Prostate gland (tissue), 2 donors: ENCODE data around the gene SORBS1. TPM values are rescaled to one million over a fixed set of nuclear protein-coding genes. Genes with fewer than 3 reads are reported as not detected.

Source experiments
- DNase-seq: peaks from one replicate; pipeline ENCODE4 v3.0.0-alpha.2; 2019; ENCODE audit warnings: low spot score
- H3K27ac ChIP-seq, 2 donors: fragments of 200-600 bp; sonication (generic); 2 replicates each; pipeline ENCODE4 v1.5.1; 2017 to 2019
- H3K27me3 ChIP-seq: fragments of 200-600 bp; sonication (generic); replicated peaks from 2 replicates; pipeline ENCODE4 v1.5.1; 2019; ENCODE audit not compliant: insufficient read depth
- H3K36me3 ChIP-seq, 2 donors: fragments of 200-600 bp; sonication (generic); 1 replicate in 1 of 2; 2 replicates in 1 of 2; pipeline versions ENCODE4 v1.5.1 to v1.8.1; 2017 to 2019
- H3K4me1 ChIP-seq: fragments of 200-600 bp; sonication (generic); replicated peaks from 2 replicates; pipeline ENCODE4 v1.5.1; 2019
- H3K4me3 ChIP-seq, 2 donors: fragments of 200-600 bp; sonication (generic); 2 replicates each; pipeline ENCODE4 v1.5.1; 2017 to 2019
- H3K9me3 ChIP-seq: fragments of 200-600 bp; sonication (generic); 2 replicates; pipeline ENCODE4 v1.5.1; 2017
- POLR2A ChIP-seq: fragments of 450-650 bp; IDR thresholded peaks from one replicate; pipeline ENCODE4 v1.6.1; 2016; ENCODE audit warnings: antibody characterized with exemption, mild to moderate bottlenecking
- POLR2AphosphoS5 ChIP-seq: sonication (generic); formaldehyde crosslinking; IDR thresholded peaks from one replicate; pipeline ENCODE4 v1.6.1; 2017; ENCODE audit warnings: antibody characterized with exemption
- WGBS: methylation state at CpG from one replicate; pipeline ENCODE4 v1.1.5; 2018; 5-methylcytosine and 5-hydroxymethylcytosine counted together
- intact Hi-C: fragments of 100-400 bp; cut with DNase I; formaldehyde crosslinking; loops from one replicate; pipeline ENCODE4 v1.14.2; 2022
- total RNA-seq, 2 donors: library from RNA; depleted of rRNA; stranded (reverse); fragments of >200 nt; gene quantifications; one replicate each; pipeline ENCODE4 v1.1.0, GENCODE V29; 2016
- TF ChIP-seq, protein P1 (sequence below), 4 experiments: fragments of 200-600 bp in 2 of 4; fragments of 450-650 bp in 2 of 4; sonication (generic) in 2 of 4; IDR thresholded peaks; 1 replicate in 3 of 4; 2 replicates in 1 of 4; pipeline ENCODE4 v1.5.1; 2016 to 2019; ENCODE audit warnings: antibody characterized with exemption in 4 of 4, mild to moderate bottlenecking in 2 of 4, moderate library complexity in 2 of 4

SORBS1 gene
- total RNA-seq, 2 donors from 2014 or later = 84.6 to 189 TPM

DNA sequence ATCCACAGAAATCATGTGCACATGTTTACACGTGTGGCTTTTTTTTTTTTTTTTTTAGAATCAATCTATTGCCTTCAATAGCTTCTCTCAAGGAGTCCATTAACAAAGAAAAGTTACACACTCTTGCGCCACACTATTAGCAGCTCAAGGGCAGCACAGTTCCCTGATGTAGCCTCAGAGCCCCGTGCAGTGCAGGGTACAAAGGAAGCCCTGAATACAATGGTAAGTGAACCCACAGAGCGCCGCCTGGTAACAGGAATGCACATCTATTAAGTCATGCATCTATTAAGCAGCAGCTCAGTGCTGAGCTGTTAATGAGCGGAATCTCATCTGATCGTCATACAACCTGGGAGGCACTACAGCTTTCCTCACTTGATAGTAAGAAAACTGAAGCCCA is 156.7 kb downstream of the SORBS1 start:
- 89% methylated on average over 7 of the region's 7 CpGs for WGBS
- Histone ChIP-seq H3K4me3 (no peak overlapping the region), H3K27me3 (no peaks in the 10 kb centered on the region), H3K27ac (no peak overlapping the region), H3K9me3 (no peaks in the 10 kb centered on the region), H3K36me3 (no peaks in the 10 kb centered on the region), H3K4me1 (no peaks in the 10 kb centered on the region)
- intact Hi-C loops = no loop called here
- TF ChIP-seq, protein P1, sequence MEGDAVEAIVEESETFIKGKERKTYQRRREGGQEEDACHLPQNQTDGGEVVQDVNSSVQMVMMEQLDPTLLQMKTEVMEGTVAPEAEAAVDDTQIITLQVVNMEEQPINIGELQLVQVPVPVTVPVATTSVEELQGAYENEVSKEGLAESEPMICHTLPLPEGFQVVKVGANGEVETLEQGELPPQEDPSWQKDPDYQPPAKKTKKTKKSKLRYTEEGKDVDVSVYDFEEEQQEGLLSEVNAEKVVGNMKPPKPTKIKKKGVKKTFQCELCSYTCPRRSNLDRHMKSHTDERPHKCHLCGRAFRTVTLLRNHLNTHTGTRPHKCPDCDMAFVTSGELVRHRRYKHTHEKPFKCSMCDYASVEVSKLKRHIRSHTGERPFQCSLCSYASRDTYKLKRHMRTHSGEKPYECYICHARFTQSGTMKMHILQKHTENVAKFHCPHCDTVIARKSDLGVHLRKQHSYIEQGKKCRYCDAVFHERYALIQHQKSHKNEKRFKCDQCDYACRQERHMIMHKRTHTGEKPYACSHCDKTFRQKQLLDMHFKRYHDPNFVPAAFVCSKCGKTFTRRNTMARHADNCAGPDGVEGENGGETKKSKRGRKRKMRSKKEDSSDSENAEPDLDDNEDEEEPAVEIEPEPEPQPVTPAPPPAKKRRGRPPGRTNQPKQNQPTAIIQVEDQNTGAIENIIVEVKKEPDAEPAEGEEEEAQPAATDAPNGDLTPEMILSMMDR (IDR thresholded peaks at IDR 0.05) = no peak
- TF ChIP-seq POLR2A (no peak), POLR2AphosphoS5 (no peak)
- DNase-seq = no peak

DNA sequence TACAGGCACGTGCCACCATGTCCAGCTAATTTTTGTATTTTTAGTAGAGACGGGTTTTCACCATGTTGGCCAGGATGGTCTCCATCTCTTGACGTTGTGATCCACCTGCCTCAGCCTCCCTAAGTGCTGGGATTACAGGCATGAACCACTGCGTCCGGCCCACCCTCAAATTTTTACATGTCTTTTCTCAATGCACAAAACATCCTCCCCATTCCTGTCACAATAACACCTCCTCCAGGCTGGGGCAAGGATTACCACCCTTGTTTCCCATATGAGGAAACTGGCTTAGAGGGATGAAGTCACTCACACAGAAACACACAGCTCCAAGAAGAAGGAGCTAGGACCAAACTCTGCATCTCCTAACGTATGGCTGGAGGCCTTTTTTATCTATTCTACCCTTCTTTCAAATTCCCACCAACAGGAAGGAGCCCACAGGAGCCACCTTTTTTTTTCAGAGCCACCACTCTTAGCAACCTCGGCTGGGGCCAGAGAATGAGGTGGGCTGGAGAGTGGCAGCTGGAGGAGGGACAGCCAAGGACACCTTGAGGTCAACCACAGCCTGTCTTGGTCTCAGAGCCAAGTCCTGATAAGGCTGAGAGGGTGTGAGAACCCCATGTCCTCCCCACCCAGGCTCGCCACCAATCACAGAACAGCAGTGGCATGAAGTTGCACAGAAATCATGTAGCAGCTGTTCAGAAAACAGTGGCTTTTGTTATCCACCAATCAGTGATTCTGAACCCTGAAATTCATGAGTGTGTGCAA is 157.3 kb downstream of the SORBS1 start:
- H3K27me3 ChIP-seq = no peaks in the 10 kb centered on the region
- intact Hi-C loops = no loop called here
- TF ChIP-seq, protein P1 (IDR thresholded peaks at IDR 0.05) = no peak
- TF ChIP-seq POLR2A = no peak
- TF ChIP-seq POLR2AphosphoS5 = no peak
- no peaks in the 10 kb centered on the region for H3K36me3 ChIP-seq
- WGBS = 89% methylated on average over 8 of the region's 8 CpGs
- no peaks in the 10 kb centered on the region for H3K4me1 ChIP-seq
- H3K27ac ChIP-seq = no peak overlapping the region
- no peak overlapping the region for H3K4me3 ChIP-seq
- no peaks in the 10 kb centered on the region for H3K9me3 ChIP-seq
- DNase-seq = no peak

DNA sequence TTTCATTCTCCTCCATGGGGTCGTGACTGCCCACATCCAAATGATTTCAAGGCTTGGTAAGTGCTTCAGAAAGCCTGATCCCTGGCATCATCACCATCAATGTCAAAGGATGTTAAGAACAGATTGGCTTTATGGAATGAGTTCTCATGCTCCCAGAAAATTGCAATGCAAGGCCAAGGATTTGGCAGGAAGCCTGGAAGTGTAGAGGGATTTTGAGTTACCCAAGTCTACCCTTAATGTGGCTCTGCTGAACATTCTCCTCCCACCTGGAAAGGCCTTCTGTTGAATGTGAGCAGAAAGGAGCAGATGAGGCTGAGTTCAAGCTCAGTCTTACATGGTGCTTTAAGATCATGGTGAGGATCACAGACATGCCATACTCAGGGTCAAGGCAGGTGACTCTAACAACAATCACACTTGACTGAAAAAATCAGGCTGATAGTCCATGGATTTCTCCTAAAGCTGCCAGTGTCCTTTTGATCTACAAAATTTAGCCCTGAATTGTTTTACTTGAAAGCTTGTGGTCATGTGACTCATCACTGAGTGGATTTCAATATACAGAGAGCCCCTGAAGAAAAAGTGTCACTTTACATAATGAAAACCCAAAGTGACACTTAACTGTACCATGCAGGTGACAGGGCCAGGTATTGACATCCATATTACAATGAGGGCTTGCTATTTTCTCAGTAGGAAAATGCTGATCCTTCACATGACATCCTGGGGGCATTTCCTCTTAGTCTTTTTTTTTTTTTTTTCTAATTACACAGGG is 159.3 kb downstream of the SORBS1 start:
- H3K27ac ChIP-seq = no peak overlapping the region
- TF ChIP-seq POLR2A = no peak
- no peak for TF ChIP-seq POLR2AphosphoS5
- TF ChIP-seq, protein P1 (IDR thresholded peaks at IDR 0.05) = no peak
- 58% methylated on average over 1 of the region's 1 CpG for WGBS
- no peaks in the 10 kb centered on the region for H3K9me3 ChIP-seq
- H3K36me3 ChIP-seq = peaks cover 0 to 5% of the 10 kb centered on the region in 2 donors
- intact Hi-C loops = no loop called here
- H3K27me3 ChIP-seq = no peaks in the 10 kb centered on the region
- H3K4me1 ChIP-seq = no peaks in the 10 kb centered on the region
- no peak for DNase-seq
- no peak overlapping the region for H3K4me3 ChIP-seq

DNA sequence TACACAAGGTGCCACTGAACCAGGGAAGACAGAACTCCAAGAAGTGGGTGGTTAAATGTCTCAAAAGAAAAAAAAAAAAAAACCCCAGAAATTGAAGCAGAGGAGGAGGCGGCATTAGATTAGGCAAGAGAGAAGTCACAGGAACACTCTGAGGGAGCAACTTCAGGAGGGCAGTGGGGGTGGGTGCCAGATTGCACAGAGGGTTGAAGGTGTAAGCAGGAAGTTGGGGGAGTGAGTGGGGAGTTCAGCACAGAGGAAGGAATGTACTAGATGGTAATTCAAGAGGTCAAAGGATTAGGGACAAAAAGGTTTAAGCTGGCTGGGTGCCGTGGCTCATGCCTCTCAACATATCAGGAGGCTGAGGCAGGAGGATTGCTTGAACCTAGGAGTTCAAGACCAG is 160.4 kb downstream of the SORBS1 start:
- Histone ChIP-seq H3K27ac (no peak overlapping the region), H3K4me3 (no peak overlapping the region), H3K36me3 (peaks cover 0 to 5% of the 10 kb centered on the region in 2 donors), H3K27me3 (no peaks in the 10 kb centered on the region), H3K4me1 (no peaks in the 10 kb centered on the region), H3K9me3 (no peaks in the 10 kb centered on the region)
- no peak for DNase-seq
- WGBS = 90% methylated on average over 2 of the region's 2 CpGs
- intact Hi-C loops = no loop called here
- TF ChIP-seq POLR2A (no peak), POLR2AphosphoS5 (no peak)
- TF ChIP-seq, protein P1 (IDR thresholded peaks at IDR 0.05) = no peak

DNA sequence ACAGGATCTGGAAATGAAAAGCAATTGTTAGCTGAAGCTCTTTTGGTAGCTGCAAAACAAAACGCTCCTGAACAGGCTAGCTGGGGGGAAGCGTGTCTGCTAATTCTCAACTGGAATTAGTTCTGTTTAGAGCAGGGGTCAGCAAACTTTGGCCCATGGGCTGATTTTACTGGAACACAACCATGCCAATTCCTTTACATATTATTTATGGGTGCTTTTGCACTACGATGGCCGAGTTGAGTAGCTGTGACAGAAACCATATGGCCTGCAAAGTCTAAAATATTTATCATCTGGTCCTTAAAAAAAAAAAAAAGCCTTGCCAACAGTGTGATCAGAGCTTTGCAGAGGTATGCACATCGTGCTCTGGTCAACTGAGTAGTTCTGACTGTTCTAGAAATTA is 162.0 kb downstream of the SORBS1 start:
- Histone ChIP-seq H3K36me3 (peaks cover 0 to 5% of the 10 kb centered on the region in 2 donors), H3K4me1 (no peaks in the 10 kb centered on the region), H3K4me3 (no peak overlapping the region), H3K27me3 (no peaks in the 10 kb centered on the region), H3K9me3 (no peaks in the 10 kb centered on the region), H3K27ac (no peak overlapping the region)
- intact Hi-C loops = no loop called here
- TF ChIP-seq, protein P1 (IDR thresholded peaks at IDR 0.05) = no peak
- TF ChIP-seq POLR2A (no peak), POLR2AphosphoS5 (no peak)
- 56% methylated on average over 5 of the region's 5 CpGs for WGBS
- no peak for DNase-seq
